Measurements from ENCODE around the gene ME1. TPM values are rescaled to one million over a fixed set of nuclear protein-coding genes. Genes with fewer than 3 reads are reported as not detected.

Gene ME1
- total and polyA plus RNA-seq, 2 donors (not counting 3 experiments of a cell fraction or from before 2014, with no cell fraction given): 7.3 to 29.3 TPM

GRCh38 chr6:83472767-83473166 lies 41.9 kb upstream of the ME1 start:
- H3K4me1 ChIP-seq (ENCODE audit: control insufficient read depth, extremely low read depth, insufficient read depth, low read length): no peaks in the 10 kb centered on the region
- no peaks in the 10 kb centered on the region for H3K9me1 ChIP-seq (replicated peaks; ENCODE audit: control insufficient read depth, extremely low read depth, insufficient read depth, low read length)
- H2AFZ ChIP-seq (ENCODE audit: low read depth, low read length): no peak overlapping the region
- peaks cover 4 to 7% of the 10 kb centered on the region in 2 experiments for H3K27me3 ChIP-seq (ENCODE audit: control insufficient read depth in 2 of 2, insufficient read depth in 2 of 2, low read length in 2 of 2)
- H3K27ac ChIP-seq (ENCODE audit: insufficient read depth, low read depth, low read length): no peak overlapping the region
- ChIA-PET POLR2A (no interaction called here), CTCF (no interaction called here)
- no peak for DNase-seq (ENCODE audit: low read depth, low spot score)
- no peak overlapping the region for H3K4me3 ChIP-seq (replicated peaks in 1 of 3; ENCODE audit: insufficient read depth in 1 of 3, low read depth in 1 of 3, low read length in 3 of 3)
- H3K4me2 ChIP-seq (ENCODE audit: insufficient read depth, low read length): no peak overlapping the region
- H3K79me2 ChIP-seq (ENCODE audit: control insufficient read depth, insufficient read depth, low read length): no peaks in the 10 kb centered on the region
- no peaks in the 10 kb centered on the region for H3K9me3 ChIP-seq (replicated peaks; ENCODE audit: control insufficient read depth, insufficient read depth, low read length)
- H3K9ac ChIP-seq (replicated peaks; ENCODE audit: extremely low read depth, insufficient read depth, low read length): no peak overlapping the region
- H3K36me3 ChIP-seq (ENCODE audit: control insufficient read depth in 2 of 2, extremely low read depth in 1 of 2, insufficient read depth in 2 of 2, low read length in 2 of 2): no peaks in the 10 kb centered on the region
- no TSS peak for BruUV-seq (replicated peaks)
- dilution Hi-C loops (cut with MboI; ENCODE audit: extremely low pct_ligation_motif_present, low sequenced_read_pairs) (no loop called here), intact Hi-C loops (cut with micrococcal nuclease) (no loop called here)
- no peaks in the 10 kb centered on the region for H4K20me1 ChIP-seq (replicated peaks; ENCODE audit: control insufficient read depth, extremely low read depth, insufficient read depth, low read length)
- no peak for TF ChIP-seq FOS (IDR thresholded peaks at IDR 0.05; ENCODE audit: borderline replicate concordance, insufficient read depth, low read length)
- TF ChIP-seq POLR2A (IDR thresholded peaks at IDR 0.05; ENCODE audit: low read depth, low read length): no peak
- no peak for TF ChIP-seq CTCF (IDR thresholded peaks at IDR 0.05; ENCODE audit: extremely low read depth in 1 of 2, insufficient read depth in 1 of 2, low read depth in 1 of 2, low read length in 2 of 2)
- TF ChIP-seq JUN (IDR thresholded peaks at IDR 0.05; ENCODE audit: borderline replicate concordance, insufficient read depth, insufficient read length, low read depth): no peak
- no peak for TF ChIP-seq EZH2 (IDR thresholded peaks at IDR 0.05; ENCODE audit: borderline replicate concordance, low read depth, low read length, severe bottlenecking)
- no peak for TF ChIP-seq POLR2AphosphoS5 (IDR thresholded peaks at IDR 0.05; ENCODE audit: insufficient read depth, low read depth, low read length)
- TF ChIP-seq MAX (IDR thresholded peaks at IDR 0.05; ENCODE audit: insufficient read depth, insufficient read length): no peak
- no peak for TF ChIP-seq MYC (IDR thresholded peaks at IDR 0.05; ENCODE audit: low read depth, low read length)
- TF ChIP-seq GATA2 (IDR thresholded peaks at IDR 0.05; ENCODE audit: insufficient read depth, insufficient read length, low read depth, low read length): no peak
- FAIRE-seq: no peak

All from endothelial cell of umbilical vein (primary cell).